Testis (tissue), 3 donors: Measurements from ENCODE around the gene GTPBP4. TPM values are rescaled to one million over a fixed set of nuclear protein-coding genes. Genes with fewer than 3 reads are reported as not detected.

Source experiments
- DNase-seq: peaks from one replicate; pipeline ENCODE4 v3.0.0-alpha.2; 2019
- H3K27ac ChIP-seq, 2 donors: fragments of 200-600 bp; sonication (generic); one replicate each; pipeline ENCODE4 v1.5.1; 2019
- H3K27me3 ChIP-seq: fragments of 200-600 bp; sonication (generic); one replicate; pipeline ENCODE4 v1.5.1; 2019
- H3K36me3 ChIP-seq: fragments of 200-600 bp; sonication (generic); one replicate; pipeline ENCODE4 v1.5.1; 2017; ENCODE audit warnings: low read depth; ENCODE audit errors: missing control alignments
- H3K4me1 ChIP-seq: fragments of 200-600 bp; sonication (generic); one replicate; pipeline ENCODE4 v1.5.1; 2019
- H3K4me3 ChIP-seq, 2 donors: fragments of 200-600 bp; sonication (generic); one replicate each; pipeline ENCODE4 v1.5.1; 2017 to 2019
- H3K9me3 ChIP-seq: fragments of 200-600 bp; sonication (generic); one replicate; pipeline ENCODE4 v1.5.1; 2017
- POLR2A ChIP-seq: fragments of 450-650 bp; IDR thresholded peaks from one replicate; pipeline ENCODE4 v1.6.1; 2017; ENCODE audit warnings: antibody characterized with exemption, mild to moderate bottlenecking, moderate library complexity
- WGBS, 2 donors: methylation state at CpG; one replicate each; pipeline ENCODE4 v1.1.5; 2018; 5-methylcytosine and 5-hydroxymethylcytosine counted together
- intact Hi-C: fragments of 100-400 bp; cut with DNase I; formaldehyde crosslinking; loops from one replicate; pipeline ENCODE4 v1.15.1; 2023; ENCODE audit warnings: low total_unique reads
- polyA plus RNA-seq: library from polyadenylated mRNA; stranded (reverse); fragments of 350-450 nt; fragmentation: Illumina TruSeq; extraction: RNeasy Lipid Tissue Mini Kit (QIAGEN cat#74804); gene quantifications from one replicate; pipeline ENCODE4 v1.2.3, GENCODE V29; 2014; ENCODE audit warnings: low read depth, low replicate concordance; ENCODE audit not compliant: insufficient read depth
- total RNA-seq, 2 donors: library from RNA; depleted of rRNA; stranded (reverse); fragments of >200 nt; gene quantifications; one replicate each; pipeline ENCODE4 v1.2.3, GENCODE V29; 2016
- TF ChIP-seq, protein P1 (sequence below), 3 experiments: fragments of 450-650 bp in 2 of 3; fragments of 200-600 bp in 1 of 3; sonication (generic) in 1 of 3; IDR thresholded peaks; one replicate each; pipeline ENCODE4 v1.5.1; 2016 to 2019; ENCODE audit warnings: antibody characterized with exemption in 3 of 3, mild to moderate bottlenecking in 2 of 3, moderate library complexity in 1 of 3

GTPBP4 gene
- total and polyA plus RNA-seq, 3 donors from 2014 or later = 54.9 to 81.8 (median 57.2) TPM

DNA sequence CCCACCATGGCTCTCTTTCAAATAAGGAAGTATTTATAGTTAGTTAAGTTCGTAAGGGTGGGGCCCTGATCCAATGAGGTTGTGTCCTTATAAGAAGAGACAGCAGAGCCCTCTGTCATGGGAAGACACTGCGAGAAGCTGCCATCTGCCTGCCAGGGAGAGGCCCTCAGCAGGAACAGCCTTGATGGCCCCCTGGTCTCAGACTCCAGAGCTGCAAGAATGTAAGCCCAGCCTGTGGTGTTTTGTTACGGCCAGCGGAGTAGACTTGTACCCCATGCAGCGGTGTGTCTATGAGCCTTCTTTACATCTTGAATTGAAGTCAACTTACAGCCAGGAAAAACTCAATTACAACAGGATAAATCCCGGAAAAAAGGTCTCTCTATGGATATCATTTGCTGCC is 42.5 kb upstream of the GTPBP4 start:
- Histone ChIP-seq H3K9me3 (no peaks in the 10 kb centered on the region), H3K27ac (no peak overlapping the region), H3K27me3 (no peaks in the 10 kb centered on the region), H3K4me3 (no peak overlapping the region), H3K4me1 (no peaks in the 10 kb centered on the region), H3K36me3 (no peaks in the 10 kb centered on the region)
- intact Hi-C loops = no loop called here
- TF ChIP-seq, protein P1, sequence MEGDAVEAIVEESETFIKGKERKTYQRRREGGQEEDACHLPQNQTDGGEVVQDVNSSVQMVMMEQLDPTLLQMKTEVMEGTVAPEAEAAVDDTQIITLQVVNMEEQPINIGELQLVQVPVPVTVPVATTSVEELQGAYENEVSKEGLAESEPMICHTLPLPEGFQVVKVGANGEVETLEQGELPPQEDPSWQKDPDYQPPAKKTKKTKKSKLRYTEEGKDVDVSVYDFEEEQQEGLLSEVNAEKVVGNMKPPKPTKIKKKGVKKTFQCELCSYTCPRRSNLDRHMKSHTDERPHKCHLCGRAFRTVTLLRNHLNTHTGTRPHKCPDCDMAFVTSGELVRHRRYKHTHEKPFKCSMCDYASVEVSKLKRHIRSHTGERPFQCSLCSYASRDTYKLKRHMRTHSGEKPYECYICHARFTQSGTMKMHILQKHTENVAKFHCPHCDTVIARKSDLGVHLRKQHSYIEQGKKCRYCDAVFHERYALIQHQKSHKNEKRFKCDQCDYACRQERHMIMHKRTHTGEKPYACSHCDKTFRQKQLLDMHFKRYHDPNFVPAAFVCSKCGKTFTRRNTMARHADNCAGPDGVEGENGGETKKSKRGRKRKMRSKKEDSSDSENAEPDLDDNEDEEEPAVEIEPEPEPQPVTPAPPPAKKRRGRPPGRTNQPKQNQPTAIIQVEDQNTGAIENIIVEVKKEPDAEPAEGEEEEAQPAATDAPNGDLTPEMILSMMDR (IDR thresholded peaks at IDR 0.05) = no peak
- no peak for TF ChIP-seq POLR2A
- WGBS, 2 donors = 95 to 98% methylated on average over 6 of the region's 6 CpGs
- DNase-seq = no peak

DNA sequence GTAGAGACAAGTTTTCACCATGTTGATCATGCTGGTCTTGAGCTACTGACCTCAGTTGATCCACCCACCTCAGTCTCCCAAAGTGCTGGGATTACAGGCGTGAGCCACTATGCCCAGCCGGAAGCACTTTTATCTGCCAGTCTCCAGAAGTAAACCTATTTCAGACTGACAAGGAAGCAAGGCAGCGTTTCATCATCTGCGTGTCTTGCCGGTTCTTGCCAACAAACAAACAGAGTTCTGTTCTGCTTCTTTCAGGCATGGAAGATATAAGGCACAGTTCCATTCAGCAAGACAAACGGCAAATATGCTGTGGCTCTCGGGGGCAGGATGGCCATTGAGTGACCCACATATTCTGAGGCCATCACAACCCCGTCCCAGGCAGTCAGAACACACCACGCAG is 41.2 kb upstream of the GTPBP4 start:
- WGBS, 2 donors = 79 to 80% methylated on average over 9 of the region's 9 CpGs
- TF ChIP-seq, protein P1 (IDR thresholded peaks at IDR 0.05) = no peak
- no peak for TF ChIP-seq POLR2A
- H3K27ac ChIP-seq = no peak overlapping the region
- no peaks in the 10 kb centered on the region for H3K9me3 ChIP-seq
- no peaks in the 10 kb centered on the region for H3K36me3 ChIP-seq
- no peak overlapping the region for H3K4me3 ChIP-seq
- no peak for DNase-seq
- intact Hi-C loops = no loop called here
- H3K4me1 ChIP-seq = no peaks in the 10 kb centered on the region
- no peaks in the 10 kb centered on the region for H3K27me3 ChIP-seq

DNA sequence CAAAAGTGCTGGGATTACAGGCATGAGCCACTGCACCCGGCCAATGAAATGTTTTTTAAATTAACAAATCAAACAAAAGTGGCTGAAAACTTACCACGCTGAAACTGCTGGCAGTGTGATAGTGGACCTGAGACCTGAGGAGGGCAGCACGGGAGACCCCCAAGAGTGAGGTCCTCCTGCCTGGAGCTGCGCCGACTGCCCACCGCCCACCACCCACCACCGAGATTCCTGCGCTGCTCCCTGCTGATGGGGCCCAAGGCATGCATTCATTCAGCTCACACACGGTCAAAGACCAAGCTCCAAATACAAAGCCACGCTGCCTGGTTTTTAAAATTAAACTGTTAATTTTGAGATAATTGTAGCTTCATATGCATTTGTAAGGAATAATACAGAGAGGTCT is 40.4 kb upstream of the GTPBP4 start:
- Histone ChIP-seq H3K27ac (no peak overlapping the region), H3K4me3 (no peak overlapping the region), H3K4me1 (no peaks in the 10 kb centered on the region), H3K27me3 (no peaks in the 10 kb centered on the region), H3K9me3 (no peaks in the 10 kb centered on the region), H3K36me3 (no peaks in the 10 kb centered on the region)
- no peak for DNase-seq
- 88 to 94% methylated on average over 7 to 10 of the region's 10 CpGs for WGBS, 2 donors
- intact Hi-C loops = no loop called here
- no peak for TF ChIP-seq POLR2A

DNA sequence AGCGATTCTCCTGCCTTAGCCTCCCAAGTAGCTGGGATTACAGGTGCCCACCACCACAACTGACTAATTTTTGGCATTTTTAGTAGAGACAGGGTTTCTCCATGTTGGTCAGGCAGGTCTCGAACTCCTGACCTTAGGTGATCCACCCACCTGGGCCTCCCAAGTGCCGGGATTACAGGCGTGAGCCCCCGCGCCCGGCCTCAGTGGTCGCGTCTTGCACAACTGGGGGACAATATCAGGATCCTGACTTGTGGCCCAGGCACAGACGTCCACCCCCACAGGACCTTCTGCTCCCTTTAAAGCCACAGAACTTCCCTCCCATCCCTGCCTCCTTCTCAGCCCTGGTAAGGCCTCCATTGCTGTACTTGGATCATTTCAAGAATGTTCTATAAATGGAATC is 39.9 kb upstream of the GTPBP4 start:
- Histone ChIP-seq H3K27me3 (no peaks in the 10 kb centered on the region), H3K9me3 (no peaks in the 10 kb centered on the region), H3K36me3 (no peaks in the 10 kb centered on the region), H3K4me3 (no peak overlapping the region), H3K27ac (no peak overlapping the region), H3K4me1 (no peaks in the 10 kb centered on the region)
- no peak for TF ChIP-seq POLR2A
- TF ChIP-seq, protein P1 (IDR thresholded peaks at IDR 0.05) = no peak
- intact Hi-C loops = no loop called here
- DNase-seq = no peak
- 90 to 91% methylated on average over 10 of the region's 10 CpGs for WGBS, 2 donors

DNA sequence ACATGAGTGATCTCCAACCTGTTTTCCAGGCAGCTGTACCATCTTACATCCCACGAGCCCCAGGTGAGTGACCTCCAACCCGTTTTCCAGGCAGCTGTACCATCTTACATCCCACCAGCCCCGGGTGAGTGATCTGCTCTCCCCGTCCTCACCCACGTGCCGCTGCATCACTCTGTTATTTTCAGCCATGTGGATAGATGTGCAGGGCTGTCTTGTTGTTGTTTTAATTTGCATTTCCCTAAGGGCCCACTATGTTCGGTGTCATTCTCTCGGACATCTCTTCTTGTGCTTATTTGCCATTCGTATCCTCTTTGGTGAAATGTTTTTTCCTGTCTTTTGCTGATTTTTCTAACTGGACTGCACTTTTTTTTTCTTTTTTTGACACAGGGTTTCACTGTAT is 38.8 kb upstream of the GTPBP4 start:
- WGBS, 2 donors = 78 to 92% methylated on average over 9 of the region's 9 CpGs
- TF ChIP-seq, protein P1 (IDR thresholded peaks at IDR 0.05) = no peak
- TF ChIP-seq POLR2A = no peak
- Histone ChIP-seq H3K27me3 (no peaks in the 10 kb centered on the region), H3K4me3 (no peak overlapping the region), H3K27ac (no peak overlapping the region), H3K9me3 (no peaks in the 10 kb centered on the region), H3K4me1 (no peaks in the 10 kb centered on the region), H3K36me3 (no peaks in the 10 kb centered on the region)
- intact Hi-C loops = no loop called here
- no peak for DNase-seq
